Retinal pigment epithelial cell (primary cell): Measurements from ENCODE around the gene MYH15.

Experiments used
- DNase-seq: peaks from one replicate; pipeline ENCODE4 v3.0.0-alpha.2; 2010; ENCODE audit warnings: low read depth
- H3K4me3 ChIP-seq: 2 replicates; pipeline ENCODE4 v1.5.1; 2011; ENCODE audit warnings: mild to moderate bottlenecking, low read length, control low read depth, moderate library complexity
- CTCF ChIP-seq: conservative IDR thresholded peaks from 2 replicates; pipeline ENCODE4 v1.5.1; 2011; ENCODE audit warnings: low read depth, low read length, control low read depth, inconsistent platforms

The MYH15 gene

DNA sequence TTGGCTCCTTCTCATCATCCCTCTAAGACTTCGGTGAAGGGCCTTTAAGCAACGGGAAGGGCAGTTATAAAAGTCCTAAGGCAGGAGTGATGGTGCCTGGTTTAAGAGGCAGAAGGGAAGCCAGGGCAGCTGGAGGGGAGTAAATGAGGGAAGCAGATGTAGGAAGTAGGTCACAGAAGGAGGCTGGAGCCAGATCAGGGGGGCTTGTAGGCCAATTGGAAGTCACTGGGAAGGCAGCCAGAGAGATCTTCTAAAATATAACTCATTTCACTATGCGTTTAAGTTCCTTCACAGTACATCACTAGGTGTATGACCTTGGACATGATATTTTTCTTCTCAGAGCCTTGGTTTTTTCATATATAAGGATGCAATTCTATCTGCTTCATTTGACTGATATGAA lies 94.7 kb downstream of the MYH15 start:
- TF ChIP-seq CTCF: no peak
- H3K4me3 ChIP-seq: no peak overlapping the region
- DNase-seq: no peak

DNA sequence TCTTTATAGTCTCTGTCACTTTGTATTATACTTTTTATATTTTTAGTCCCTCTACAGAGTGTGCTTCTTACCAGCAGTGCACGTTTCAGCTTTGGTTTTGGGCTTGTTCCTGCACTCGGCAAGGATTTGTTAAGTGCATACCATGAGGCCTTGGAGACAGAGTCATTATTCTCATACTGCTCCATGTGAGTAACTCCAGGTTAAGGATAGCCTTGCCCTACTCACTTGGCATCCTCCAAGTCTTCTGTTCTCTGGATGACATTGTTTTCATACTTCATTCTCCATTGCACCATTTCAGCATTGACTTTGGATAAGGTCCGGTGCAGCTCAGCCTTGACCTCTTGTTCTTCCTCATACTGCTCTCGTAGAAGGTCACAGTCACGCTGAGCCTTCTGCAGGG lies 96.4 kb downstream of the MYH15 start:
- no peak for TF ChIP-seq CTCF
- DNase-seq: no peak
- H3K4me3 ChIP-seq: no peak overlapping the region

- H3K4me3 ChIP-seq: no peak overlapping the region
- no peak for TF ChIP-seq CTCF
- DNase-seq: no peak
These were observed 98.2 kb downstream of the MYH15 start for GRCh38 chr3:108412121-108412750.

DNA sequence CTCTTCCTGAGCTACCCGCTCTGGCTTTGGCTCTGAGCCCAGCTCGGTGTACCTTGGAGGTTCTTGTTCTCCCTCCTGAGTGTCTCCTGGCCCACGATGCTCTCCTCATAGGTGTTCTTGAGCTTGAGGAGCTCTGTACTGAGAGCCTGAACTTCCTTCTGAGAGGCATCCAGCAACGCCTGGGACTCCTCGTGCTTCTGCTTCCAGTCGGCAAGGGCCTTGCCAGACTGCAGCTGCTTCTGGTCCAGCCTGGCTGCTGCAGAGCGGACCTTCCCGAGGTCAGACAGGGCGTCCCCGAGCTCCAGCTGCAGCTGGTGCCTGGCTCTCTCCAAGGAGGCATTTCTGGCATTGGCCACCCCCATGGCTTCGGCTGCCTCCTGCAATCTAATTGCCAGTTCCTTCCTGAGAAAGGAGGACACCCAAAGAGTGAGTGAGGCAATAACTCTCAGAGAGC lies 99.8 kb downstream of the MYH15 start:
- no peak for DNase-seq
- H3K4me3 ChIP-seq: no peak overlapping the region
- no peak for TF ChIP-seq CTCF

GRCh38 chr3:108409800-108410178 lies 100.6 kb downstream of the MYH15 start:
- no peak overlapping the region for H3K4me3 ChIP-seq
- no peak for TF ChIP-seq CTCF
- no peak for DNase-seq

GRCh38 chr3:108408883-108409799 lies 101.3 kb downstream of the MYH15 start:
- DNase-seq: no peak
- no peak overlapping the region for H3K4me3 ChIP-seq
- TF ChIP-seq CTCF: no peak

DNA sequence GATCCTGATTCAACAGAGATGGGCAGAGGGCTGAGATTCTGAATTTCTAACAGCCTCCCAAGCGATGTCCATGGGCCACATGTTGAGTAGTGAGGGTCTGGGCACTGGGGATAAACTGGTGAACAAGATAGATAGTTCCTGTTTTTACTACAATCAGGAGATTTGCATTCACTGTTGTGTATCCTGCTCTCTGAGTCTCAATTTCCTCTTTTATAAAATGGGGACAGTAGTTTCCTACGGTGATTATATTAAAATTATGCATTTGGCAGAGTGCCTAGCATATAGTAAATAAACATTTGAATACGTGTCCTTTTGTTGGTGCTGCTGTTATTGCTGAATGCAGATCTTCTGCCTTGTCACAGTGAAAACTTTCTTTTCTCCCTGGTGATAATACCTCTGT lies 102.5 kb downstream of the MYH15 start:
- TF ChIP-seq CTCF: no peak
- no peak for DNase-seq
- H3K4me3 ChIP-seq: no peak overlapping the region
